SK-N-SH (cell line): Measurements from ENCODE around the gene CDH4. TPM values are rescaled to one million over a fixed set of nuclear protein-coding genes. Genes with fewer than 3 reads are reported as not detected.

Source experiments
- CTCF ChIA-PET: fragments of 300-600, 350-600 bp; formaldehyde crosslinking; extraction: SDS; loops from one replicate; lab custom pipeline; 2021; lab: Yijun Ruan, JAX
- POLR2A ChIA-PET: fragments of 350-600 bp; sonication (Branson Sonifier 250); formaldehyde crosslinking; extraction: SDS; loops from one replicate; lab custom pipeline; 2020; ENCODE audit warnings: antibody characterized with exemption, inconsistent platforms; lab: Yijun Ruan, JAX
- DNase-seq: peaks from one replicate; pipeline ENCODE4 v3.0.0; 2012
- H2AFZ ChIP-seq: fragments of 200-600 bp; sonication (generic); 2 replicates; pipeline ENCODE4 v1.8.1; 2016; ENCODE audit warnings: antibody characterized with exemption, mild to moderate bottlenecking, low read depth
- H3F3A ChIP-seq: fragments of 200-600 bp; sonication (generic); replicated peaks from 2 replicates; pipeline ENCODE3; 2016; ENCODE audit warnings: antibody characterized with exemption, mild to moderate bottlenecking; ENCODE audit not compliant: insufficient read depth
- H3K27ac ChIP-seq, 2 experiments: fragments of 200-500 bp in 1 of 2; fragments of 200-600 bp in 1 of 2; sonication (Bioruptor generic) in 1 of 2; sonication (generic), shearing (Covaris generic) in 1 of 2; 2 replicates each; pipeline versions ENCODE4 v1.5.1 to v1.6.1; 2014 to 2016; ENCODE audit warnings: low read depth in 2 of 2, inconsistent platforms in 1 of 2, low read length in 1 of 2, mild to moderate bottlenecking in 1 of 2, mixed read lengths in 1 of 2
- H3K27me3 ChIP-seq: fragments of 200-600 bp; sonication (generic), shearing (Covaris generic); 2 replicates; pipeline ENCODE4 v1.6.1; 2016; ENCODE audit warnings: mixed run types; ENCODE audit not compliant: insufficient read depth
- H3K36me3 ChIP-seq, 2 experiments: fragments of 200-500 bp in 1 of 2; fragments of 200-600 bp in 1 of 2; sonication (Bioruptor generic) in 1 of 2; sonication (generic) in 1 of 2; replicated peaks in 1 of 2; 2 replicates each; pipeline versions ENCODE3 to v1.5.1; 2014 to 2016; ENCODE audit warnings: low read length in 1 of 2, mild to moderate bottlenecking in 1 of 2; ENCODE audit not compliant: insufficient read depth in 2 of 2, control insufficient read depth in 1 of 2
- H3K4me1 ChIP-seq, 2 experiments: fragments of 200-500 bp in 1 of 2; fragments of 200-600 bp in 1 of 2; sonication (Bioruptor generic) in 1 of 2; sonication (generic), shearing (Covaris generic) in 1 of 2; 2 replicates each; pipeline versions ENCODE4 v1.5.1 to v1.6.1; 2014 to 2016; ENCODE audit warnings: low read depth in 1 of 2, low read length in 1 of 2, mixed run types in 1 of 2; ENCODE audit not compliant: insufficient read depth in 2 of 2, control insufficient read depth in 1 of 2
- H3K4me2 ChIP-seq: fragments of 200-600 bp; sonication (generic), shearing (Covaris generic); 2 replicates; pipeline ENCODE4 v1.6.1; 2017; ENCODE audit warnings: mixed run types
- H3K4me3 ChIP-seq, 2 experiments: fragments of 200-500 bp in 1 of 2; fragments of 200-600 bp in 1 of 2; sonication (Bioruptor generic) in 1 of 2; sonication (generic), shearing (Covaris generic) in 1 of 2; 2 replicates each; pipeline versions ENCODE4 v1.5.1 to v1.8.1; 2014 to 2016; ENCODE audit warnings: low read depth in 2 of 2, inconsistent platforms in 1 of 2, low read length in 1 of 2, mild to moderate bottlenecking in 1 of 2, mixed read lengths in 1 of 2, moderate library complexity in 1 of 2
- H3K79me2 ChIP-seq: fragments of 200-600 bp; sonication (generic); 2 replicates; pipeline ENCODE4 v1.8.1; 2017; ENCODE audit warnings: mild to moderate bottlenecking; ENCODE audit not compliant: insufficient read depth
- H3K9ac ChIP-seq: fragments of 200-600 bp; sonication (generic); 2 replicates; pipeline ENCODE4 v1.6.1; 2017; ENCODE audit warnings: mixed run types
- H3K9me2 ChIP-seq: fragments of 200-600 bp; sonication (generic); 2 replicates; pipeline ENCODE4 v1.6.1; 2017; ENCODE audit warnings: mixed run types
- H3K9me3 ChIP-seq: fragments of 200-600 bp; sonication (generic); 2 replicates; pipeline ENCODE4 v1.6.1; 2017; ENCODE audit warnings: mixed run types, mild to moderate bottlenecking, moderate library complexity
- H4K20me1 ChIP-seq: fragments of 200-600 bp; sonication (generic); 2 replicates; pipeline ENCODE4 v1.6.1; 2017; ENCODE audit warnings: mild to moderate bottlenecking, mixed run types; ENCODE audit not compliant: insufficient read depth
- EP300 ChIP-seq, 2 experiments: IDR thresholded peaks; 2 replicates each; pipeline versions ENCODE4 v1.4.0 to v1.6.1; 2012; ENCODE audit warnings: borderline replicate concordance in 1 of 2, low read depth in 1 of 2, low read length in 1 of 2
- FOXJ3 ChIP-seq: sonication (generic); formaldehyde crosslinking; IDR thresholded peaks from 2 replicates; pipeline ENCODE4 v1.5.1; 2020; ENCODE audit warnings: mild to moderate bottlenecking, missing genetic modification reagents
- GABPA ChIP-seq: IDR thresholded peaks from 2 replicates; pipeline ENCODE4 v1.4.0; 2012; ENCODE audit warnings: low read depth, mild to moderate bottlenecking
- JUND ChIP-seq: IDR thresholded peaks from 2 replicates; pipeline ENCODE4 v1.4.0; 2012
- MEF2A ChIP-seq: IDR thresholded peaks from 2 replicates; pipeline ENCODE4 v1.4.0; 2012; ENCODE audit warnings: low read depth, borderline replicate concordance
- MXI1 ChIP-seq: IDR thresholded peaks from 2 replicates; pipeline ENCODE4 v1.6.1; 2012; ENCODE audit warnings: mild to moderate bottlenecking, low read depth, low read length, improper control_type of control experiment
- POLR2AphosphoS5 ChIP-seq: IDR thresholded peaks from 2 replicates; pipeline ENCODE4 v1.6.1; 2012; ENCODE audit warnings: low read depth, low read length
- RCOR1 ChIP-seq: fragments of 150-350 bp; IDR thresholded peaks from 2 replicates; pipeline ENCODE4 v1.6.1; 2017; ENCODE audit warnings: antibody characterized with exemption, low read length
- SIN3A ChIP-seq: IDR thresholded peaks from 2 replicates; pipeline ENCODE4 v1.6.1; 2012; ENCODE audit warnings: low read depth, mild to moderate bottlenecking, low read length, moderate library complexity, borderline replicate concordance
- YY1 ChIP-seq: IDR thresholded peaks from 2 replicates; pipeline ENCODE4 v1.4.0; 2012; ENCODE audit warnings: low read depth, mild to moderate bottlenecking
- WGBS: methylation state at CpG from one replicate; pipeline ENCODE4 v1.1.6; 2017; ENCODE audit warnings: low lambda C conversion rate; 5-methylcytosine and 5-hydroxymethylcytosine counted together
- polyA plus RNA-seq, 3 experiments: library from polyadenylated mRNA; depleted of rRNA; stranded (reverse); fragments of >200 nt; gene quantifications; 2 replicates each; pipeline ENCODE4 v1.2.3, GENCODE V29; 2012
- TF ChIP-seq, protein P1 (sequence below): IDR thresholded peaks from 2 replicates; pipeline ENCODE4 v1.4.0; 2012; ENCODE audit warnings: low read depth
- TF ChIP-seq, protein P2 (sequence below): IDR thresholded peaks from 2 replicates; pipeline ENCODE4 v1.4.0; 2012; ENCODE audit warnings: low read depth, borderline replicate concordance
- TF ChIP-seq, protein P3 (sequence below): fragments of 150-350 bp; IDR thresholded peaks from 2 replicates; pipeline ENCODE4 v1.6.1; 2017; ENCODE audit warnings: antibody characterized with exemption, low read length, low read depth, borderline replicate concordance

Gene CDH4
- polyA plus RNA-seq, 1 of the 3 experiments (the other 2 are of a cell fraction) = not detected

DNA sequence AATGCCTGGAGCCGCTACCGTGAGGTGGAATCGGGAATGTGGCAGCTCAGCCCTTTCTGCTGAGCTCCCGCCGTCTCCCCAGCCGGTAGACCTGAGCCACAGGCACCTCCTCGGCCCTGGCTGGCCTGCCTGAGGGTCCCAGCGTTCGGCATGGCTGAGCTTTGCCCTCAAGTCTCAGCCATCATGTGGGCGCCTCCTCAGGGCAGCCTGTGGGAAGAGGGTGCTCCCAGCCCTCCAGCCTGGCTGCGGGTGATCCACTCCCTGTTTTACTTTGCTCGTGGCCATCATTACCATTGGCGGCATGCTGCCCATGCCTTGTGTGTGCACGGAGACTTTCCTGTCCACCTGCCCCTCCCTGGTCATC, 329.7 kb downstream of the CDH4 start:
- H3K36me3 ChIP-seq = no peaks in the 10 kb centered on the region
- H4K20me1 ChIP-seq = no peaks in the 10 kb centered on the region
- H3F3A ChIP-seq = no peaks in the 10 kb centered on the region
- no peaks in the 10 kb centered on the region for H3K27me3 ChIP-seq
- no peaks in the 10 kb centered on the region for H3K9me3 ChIP-seq
- H3K9me2 ChIP-seq = no peaks in the 10 kb centered on the region
- H3K9ac ChIP-seq = no peak overlapping the region
- H3K27ac ChIP-seq = no peak overlapping the region
- no peaks in the 10 kb centered on the region for H3K79me2 ChIP-seq
- TF ChIP-seq, protein P1, sequence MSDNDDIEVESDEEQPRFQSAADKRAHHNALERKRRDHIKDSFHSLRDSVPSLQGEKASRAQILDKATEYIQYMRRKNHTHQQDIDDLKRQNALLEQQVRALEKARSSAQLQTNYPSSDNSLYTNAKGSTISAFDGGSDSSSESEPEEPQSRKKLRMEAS = no peak
- TF ChIP-seq MXI1 (no peak), JUND (no peak)
- TF ChIP-seq, protein P2, sequence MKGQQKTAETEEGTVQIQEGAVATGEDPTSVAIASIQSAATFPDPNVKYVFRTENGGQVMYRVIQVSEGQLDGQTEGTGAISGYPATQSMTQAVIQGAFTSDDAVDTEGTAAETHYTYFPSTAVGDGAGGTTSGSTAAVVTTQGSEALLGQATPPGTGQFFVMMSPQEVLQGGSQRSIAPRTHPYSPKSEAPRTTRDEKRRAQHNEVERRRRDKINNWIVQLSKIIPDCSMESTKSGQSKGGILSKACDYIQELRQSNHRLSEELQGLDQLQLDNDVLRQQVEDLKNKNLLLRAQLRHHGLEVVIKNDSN = no peak
- 56% methylated on average over 8 of the region's 14 CpGs for WGBS
- H3K4me3 ChIP-seq = no peak overlapping the region
- H2AFZ ChIP-seq = no peak overlapping the region
- DNase-seq = no peak
- POLR2A ChIA-PET = no interaction called here
- H3K4me2 ChIP-seq = no peak overlapping the region
- H3K4me1 ChIP-seq = peaks cover 0 to 4% of the 10 kb centered on the region in 2 experiments; a peak in 1 of 4 replicates
- CTCF ChIA-PET = no interaction called here

DNA sequence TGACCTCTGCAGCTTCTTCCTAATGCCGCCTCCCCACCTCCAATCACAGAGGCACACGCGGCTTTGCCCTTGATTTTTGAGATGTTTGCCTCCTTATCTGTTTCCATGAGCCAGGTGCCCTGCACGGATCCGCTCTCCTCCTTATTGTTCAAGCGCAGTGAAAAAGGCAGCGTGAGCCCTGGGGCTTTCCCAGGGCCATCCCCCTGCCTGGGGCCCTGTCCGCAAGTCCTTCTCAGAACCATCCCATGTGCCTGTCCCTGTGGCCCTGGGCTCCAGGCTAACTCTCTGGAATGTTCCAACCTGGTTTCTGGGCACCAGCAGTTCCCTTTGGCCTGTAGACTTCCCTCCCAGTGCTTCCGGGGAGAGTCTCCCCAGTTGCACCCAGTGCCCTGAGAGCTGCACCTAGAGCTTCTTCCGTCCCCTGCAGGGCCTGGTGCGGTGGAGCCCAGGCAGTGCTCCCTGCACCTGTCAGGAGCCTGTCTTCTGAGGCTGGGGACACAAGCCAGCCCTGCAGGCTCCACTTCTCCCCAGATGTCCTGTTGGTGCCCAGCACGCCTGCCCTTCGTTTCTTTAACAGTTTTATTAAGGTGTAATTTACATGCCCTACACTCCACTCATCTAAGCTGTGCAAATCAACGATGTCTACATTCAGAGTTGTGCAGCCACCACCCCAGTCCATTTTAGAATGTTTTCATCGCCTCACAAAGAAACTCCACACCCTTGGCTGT, 330.3 kb downstream of the CDH4 start:
- Histone ChIP-seq H3F3A (no peaks in the 10 kb centered on the region), H3K4me1 (peaks cover 0 to 4% of the 10 kb centered on the region in 2 experiments; a peak in 1 of 4 replicates), H3K79me2 (no peaks in the 10 kb centered on the region), H3K9me2 (no peaks in the 10 kb centered on the region), H4K20me1 (no peaks in the 10 kb centered on the region), H3K4me3 (no peak overlapping the region), H3K27me3 (no peaks in the 10 kb centered on the region), H3K9me3 (no peaks in the 10 kb centered on the region)
- CTCF ChIA-PET = no interaction called here
- TF ChIP-seq POLR2AphosphoS5 = no peak
- TF ChIP-seq SIN3A = no peak
- no peak for TF ChIP-seq EP300 (IDR thresholded peaks at IDR 0.05; ENCODE audit: borderline replicate concordance in 1 of 2, low read depth in 1 of 2, low read length in 1 of 2)
- no peak for TF ChIP-seq GABPA
- TF ChIP-seq MEF2A = no peak
- no peak for TF ChIP-seq RCOR1
- TF ChIP-seq, protein P3, sequence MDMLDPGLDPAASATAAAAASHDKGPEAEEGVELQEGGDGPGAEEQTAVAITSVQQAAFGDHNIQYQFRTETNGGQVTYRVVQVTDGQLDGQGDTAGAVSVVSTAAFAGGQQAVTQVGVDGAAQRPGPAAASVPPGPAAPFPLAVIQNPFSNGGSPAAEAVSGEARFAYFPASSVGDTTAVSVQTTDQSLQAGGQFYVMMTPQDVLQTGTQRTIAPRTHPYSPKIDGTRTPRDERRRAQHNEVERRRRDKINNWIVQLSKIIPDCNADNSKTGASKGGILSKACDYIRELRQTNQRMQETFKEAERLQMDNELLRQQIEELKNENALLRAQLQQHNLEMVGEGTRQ = no peak
- no peak for TF ChIP-seq YY1
- no peak for TF ChIP-seq FOXJ3
- TF ChIP-seq, all 33 proteins: peak for 0
- no peak overlapping the region for H3K9ac ChIP-seq
- WGBS = 52% methylated on average over 12 of the region's 15 CpGs
- DNase-seq = no peak
- no peak overlapping the region for H3K4me2 ChIP-seq
- no peak overlapping the region for H2AFZ ChIP-seq
- POLR2A ChIA-PET = no interaction called here
- no peaks in the 10 kb centered on the region for H3K36me3 ChIP-seq
- H3K27ac ChIP-seq = no peak overlapping the region
